ENCODE data around the gene PMP22.

Gene PMP22
- total RNA-seq, result 0 to 0.17 (median 0) reads per million in 3 donors

- no peaks in the 10 kb centered on the region for H3K36me3 ChIP-seq (ENCODE audit: control insufficient read depth, insufficient read depth, low read length)
- H3K4me1 ChIP-seq (ENCODE audit: control insufficient read depth, insufficient read depth, low read length, poor library complexity, severe bottlenecking), result no peaks in the 10 kb centered on the region
- H3K27me3 ChIP-seq (replicated peaks; ENCODE audit: control insufficient read depth, insufficient read depth, low read length, poor library complexity, severe bottlenecking), result peaks cover 20% of the 10 kb centered on the region
- no peak for DNase-seq
- no peaks in the 10 kb centered on the region for H3K9me3 ChIP-seq (ENCODE audit: control insufficient read depth, low read length)
- no peak within 1 kb of the TSS for H3K27ac ChIP-seq (ENCODE audit: insufficient read depth, low read length, poor library complexity, severe bottlenecking)
- H3K4me3 ChIP-seq (ENCODE audit: insufficient read depth, low read depth, low read length, poor library complexity, severe bottlenecking), result no peak within 1 kb of the TSS
Measured at GRCh38 chr17:15265131-15265530, at the start of gene PMP22. TSS of gene PMP22 (minus strand) at chr17:15265326. CDS start at chr17:15260727, 4,599 bp downstream.

GRCh38 chr17:15311996-15312395, 46.9 kb upstream of the PMP22 start:
- H3K4me3 ChIP-seq (ENCODE audit: insufficient read depth, low read depth, low read length, poor library complexity, severe bottlenecking), result no peak overlapping the region
- H3K9me3 ChIP-seq (ENCODE audit: control insufficient read depth, low read length), result no peaks in the 10 kb centered on the region
- H3K27ac ChIP-seq (ENCODE audit: insufficient read depth, low read length, poor library complexity, severe bottlenecking), result no peak overlapping the region
- H3K27me3 ChIP-seq (replicated peaks; ENCODE audit: control insufficient read depth, insufficient read depth, low read length, poor library complexity, severe bottlenecking), result no peaks in the 10 kb centered on the region
- no peaks in the 10 kb centered on the region for H3K4me1 ChIP-seq (ENCODE audit: control insufficient read depth, insufficient read depth, low read length, poor library complexity, severe bottlenecking)
- no peak for DNase-seq
- no peaks in the 10 kb centered on the region for H3K36me3 ChIP-seq (ENCODE audit: control insufficient read depth, insufficient read depth, low read length)

- DNase-seq, result no peak
- H3K9me3 ChIP-seq (ENCODE audit: control insufficient read depth, low read length), result no peaks in the 10 kb centered on the region
Measured at GRCh38 chr17:15309793-15310192, 44.7 kb upstream of the PMP22 start.

GRCh38 chr17:15309236-15309635, 44.1 kb upstream of the PMP22 start:
- Histone ChIP-seq H3K4me3 (ENCODE audit: insufficient read depth, low read depth, low read length, poor library complexity, severe bottlenecking) (no peak overlapping the region), H3K4me1 (ENCODE audit: control insufficient read depth, insufficient read depth, low read length, poor library complexity, severe bottlenecking) (no peaks in the 10 kb centered on the region), H3K27me3 (replicated peaks; ENCODE audit: control insufficient read depth, insufficient read depth, low read length, poor library complexity, severe bottlenecking) (no peaks in the 10 kb centered on the region), H3K36me3 (ENCODE audit: control insufficient read depth, insufficient read depth, low read length) (no peaks in the 10 kb centered on the region), H3K9me3 (ENCODE audit: control insufficient read depth, low read length) (no peaks in the 10 kb centered on the region), H3K27ac (ENCODE audit: insufficient read depth, low read length, poor library complexity, severe bottlenecking) (no peak overlapping the region)
- DNase-seq, result no peak

More at GRCh38 chr17:15309793-15310192, 44.7 kb upstream of the PMP22 start:
- no peaks in the 10 kb centered on the region for H3K4me1 ChIP-seq (ENCODE audit: control insufficient read depth, insufficient read depth, low read length, poor library complexity, severe bottlenecking)
- H3K27ac ChIP-seq (ENCODE audit: insufficient read depth, low read length, poor library complexity, severe bottlenecking), result no peak overlapping the region
- no peaks in the 10 kb centered on the region for H3K36me3 ChIP-seq (ENCODE audit: control insufficient read depth, insufficient read depth, low read length)
- no peaks in the 10 kb centered on the region for H3K27me3 ChIP-seq (replicated peaks; ENCODE audit: control insufficient read depth, insufficient read depth, low read length, poor library complexity, severe bottlenecking)
- H3K4me3 ChIP-seq (ENCODE audit: insufficient read depth, low read depth, low read length, poor library complexity, severe bottlenecking), result no peak overlapping the region

- Histone ChIP-seq H3K27me3 (replicated peaks; ENCODE audit: control insufficient read depth, insufficient read depth, low read length, poor library complexity, severe bottlenecking) (no peaks in the 10 kb centered on the region), H3K9me3 (ENCODE audit: control insufficient read depth, low read length) (no peaks in the 10 kb centered on the region), H3K4me3 (ENCODE audit: insufficient read depth, low read depth, low read length, poor library complexity, severe bottlenecking) (no peak overlapping the region), H3K27ac (ENCODE audit: insufficient read depth, low read length, poor library complexity, severe bottlenecking) (no peak overlapping the region), H3K36me3 (ENCODE audit: control insufficient read depth, insufficient read depth, low read length) (no peaks in the 10 kb centered on the region), H3K4me1 (ENCODE audit: control insufficient read depth, insufficient read depth, low read length, poor library complexity, severe bottlenecking) (no peaks in the 10 kb centered on the region)
- no peak for DNase-seq
Measured at GRCh38 chr17:15308758-15309157, 43.6 kb upstream of the PMP22 start.

- no peaks in the 10 kb centered on the region for H3K4me1 ChIP-seq (ENCODE audit: control insufficient read depth, insufficient read depth, low read length, poor library complexity, severe bottlenecking)
- no peak for DNase-seq
- no peaks in the 10 kb centered on the region for H3K9me3 ChIP-seq (ENCODE audit: control insufficient read depth, low read length)
- no peak overlapping the region for H3K27ac ChIP-seq (ENCODE audit: insufficient read depth, low read length, poor library complexity, severe bottlenecking)
- no peak overlapping the region for H3K4me3 ChIP-seq (ENCODE audit: insufficient read depth, low read depth, low read length, poor library complexity, severe bottlenecking)
- no peaks in the 10 kb centered on the region for H3K36me3 ChIP-seq (ENCODE audit: control insufficient read depth, insufficient read depth, low read length)
- no peaks in the 10 kb centered on the region for H3K27me3 ChIP-seq (replicated peaks; ENCODE audit: control insufficient read depth, insufficient read depth, low read length, poor library complexity, severe bottlenecking)
Measured at GRCh38 chr17:15307710-15308111, 42.6 kb upstream of the PMP22 start.

- no peaks in the 10 kb centered on the region for H3K4me1 ChIP-seq (ENCODE audit: control insufficient read depth, insufficient read depth, low read length, poor library complexity, severe bottlenecking)
- no peaks in the 10 kb centered on the region for H3K36me3 ChIP-seq (ENCODE audit: control insufficient read depth, insufficient read depth, low read length)
- no peak overlapping the region for H3K27ac ChIP-seq (ENCODE audit: insufficient read depth, low read length, poor library complexity, severe bottlenecking)
- DNase-seq, result no peak
- no peaks in the 10 kb centered on the region for H3K9me3 ChIP-seq (ENCODE audit: control insufficient read depth, low read length)
- no peak overlapping the region for H3K4me3 ChIP-seq (ENCODE audit: insufficient read depth, low read depth, low read length, poor library complexity, severe bottlenecking)
- no peaks in the 10 kb centered on the region for H3K27me3 ChIP-seq (replicated peaks; ENCODE audit: control insufficient read depth, insufficient read depth, low read length, poor library complexity, severe bottlenecking)
Measured at GRCh38 chr17:15303851-15304250, 38.7 kb upstream of the PMP22 start.

GRCh38 chr17:15303268-15303667, 38.1 kb upstream of the PMP22 start:
- no peak for DNase-seq
- Histone ChIP-seq H3K4me3 (ENCODE audit: insufficient read depth, low read depth, low read length, poor library complexity, severe bottlenecking) (no peak overlapping the region), H3K9me3 (ENCODE audit: control insufficient read depth, low read length) (no peaks in the 10 kb centered on the region), H3K4me1 (ENCODE audit: control insufficient read depth, insufficient read depth, low read length, poor library complexity, severe bottlenecking) (no peaks in the 10 kb centered on the region), H3K36me3 (ENCODE audit: control insufficient read depth, insufficient read depth, low read length) (no peaks in the 10 kb centered on the region), H3K27me3 (replicated peaks; ENCODE audit: control insufficient read depth, insufficient read depth, low read length, poor library complexity, severe bottlenecking) (no peaks in the 10 kb centered on the region), H3K27ac (ENCODE audit: insufficient read depth, low read length, poor library complexity, severe bottlenecking) (no peak overlapping the region)

- DNase-seq, result no peak
- Histone ChIP-seq H3K4me3 (ENCODE audit: insufficient read depth, low read depth, low read length, poor library complexity, severe bottlenecking) (no peak overlapping the region), H3K27ac (ENCODE audit: insufficient read depth, low read length, poor library complexity, severe bottlenecking) (no peak overlapping the region), H3K36me3 (ENCODE audit: control insufficient read depth, insufficient read depth, low read length) (no peaks in the 10 kb centered on the region), H3K4me1 (ENCODE audit: control insufficient read depth, insufficient read depth, low read length, poor library complexity, severe bottlenecking) (no peaks in the 10 kb centered on the region), H3K27me3 (replicated peaks; ENCODE audit: control insufficient read depth, insufficient read depth, low read length, poor library complexity, severe bottlenecking) (no peaks in the 10 kb centered on the region), H3K9me3 (ENCODE audit: control insufficient read depth, low read length) (no peaks in the 10 kb centered on the region)
Measured at GRCh38 chr17:15301845-15302244, 36.7 kb upstream of the PMP22 start.

- H3K4me3 ChIP-seq (ENCODE audit: insufficient read depth, low read depth, low read length, poor library complexity, severe bottlenecking), result no peak overlapping the region
- no peak for DNase-seq
- H3K9me3 ChIP-seq (ENCODE audit: control insufficient read depth, low read length), result no peaks in the 10 kb centered on the region
- no peak overlapping the region for H3K27ac ChIP-seq (ENCODE audit: insufficient read depth, low read length, poor library complexity, severe bottlenecking)
- no peaks in the 10 kb centered on the region for H3K36me3 ChIP-seq (ENCODE audit: control insufficient read depth, insufficient read depth, low read length)
- H3K4me1 ChIP-seq (ENCODE audit: control insufficient read depth, insufficient read depth, low read length, poor library complexity, severe bottlenecking), result no peaks in the 10 kb centered on the region
- no peaks in the 10 kb centered on the region for H3K27me3 ChIP-seq (replicated peaks; ENCODE audit: control insufficient read depth, insufficient read depth, low read length, poor library complexity, severe bottlenecking)
Measured at GRCh38 chr17:15298176-15298575, 33.0 kb upstream of the PMP22 start.

- no peaks in the 10 kb centered on the region for H3K9me3 ChIP-seq (ENCODE audit: control insufficient read depth, low read length)
- H3K4me1 ChIP-seq (ENCODE audit: control insufficient read depth, insufficient read depth, low read length, poor library complexity, severe bottlenecking), result no peaks in the 10 kb centered on the region
- H3K27ac ChIP-seq (ENCODE audit: insufficient read depth, low read length, poor library complexity, severe bottlenecking), result no peak overlapping the region
- no peak for DNase-seq
- no peak overlapping the region for H3K4me3 ChIP-seq (ENCODE audit: insufficient read depth, low read depth, low read length, poor library complexity, severe bottlenecking)
- H3K36me3 ChIP-seq (ENCODE audit: control insufficient read depth, insufficient read depth, low read length), result no peaks in the 10 kb centered on the region
- H3K27me3 ChIP-seq (replicated peaks; ENCODE audit: control insufficient read depth, insufficient read depth, low read length, poor library complexity, severe bottlenecking), result no peaks in the 10 kb centered on the region
Measured at GRCh38 chr17:15293558-15293957, 28.4 kb upstream of the PMP22 start.
